ENCODE results near the gene SHCBP1.

DNA sequence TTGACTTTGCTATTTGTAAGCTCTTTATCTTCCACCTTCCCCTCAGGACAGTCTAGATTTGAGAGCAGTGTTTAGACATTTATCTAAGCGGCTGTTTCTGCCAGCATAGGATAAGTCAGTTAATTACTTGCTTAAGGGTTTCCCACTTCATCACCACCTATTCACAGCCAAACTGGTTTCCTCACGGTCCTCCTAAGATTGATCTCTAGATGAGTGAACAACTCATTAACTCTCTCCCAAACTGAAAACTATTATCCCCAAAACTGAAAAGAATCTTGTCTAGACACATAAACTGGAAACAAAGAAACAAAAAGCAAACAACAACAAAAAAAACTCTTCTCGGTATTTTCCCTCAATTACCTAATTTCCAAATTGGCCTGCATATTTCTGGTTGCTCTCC is 58.2 kb downstream of the SHCBP1 start:
- no peak for TF ChIP-seq POLR2AphosphoS5 (IDR thresholded peaks at IDR 0.05; ENCODE audit: borderline replicate concordance, low read depth, low read length)
- no peak for TF ChIP-seq EZH2 (IDR thresholded peaks at IDR 0.05)
